GM19397 (cell line): Measurements from ENCODE around the gene NCOA6.
"Not testable (repeated sequence)": the region's sequence is repeated elsewhere in the genome, so short reads cannot be mapped to it uniquely, and the experiment has no call there.

Experiments used
- ATAC-seq: cut with Tn5 transposase; IDR thresholded peaks from one replicate; pipeline ENCODE4 v1.9.1; 2021; ENCODE audit warnings: mild to moderate bottlenecking, moderate library complexity; ENCODE audit not compliant: unreplicated experiment

NCOA6 gene

GRCh38 chr20:34780291-34780690 lies 45.2 kb downstream of the NCOA6 start:
- ATAC-seq: not testable (repeated sequence)

- ATAC-seq: no peak
Observed at GRCh38 chr20:34776177-34776576, 49.3 kb downstream of the NCOA6 start.

- ATAC-seq: no peak
Observed at GRCh38 chr20:34774886-34775285, 50.6 kb downstream of the NCOA6 start.

DNA sequence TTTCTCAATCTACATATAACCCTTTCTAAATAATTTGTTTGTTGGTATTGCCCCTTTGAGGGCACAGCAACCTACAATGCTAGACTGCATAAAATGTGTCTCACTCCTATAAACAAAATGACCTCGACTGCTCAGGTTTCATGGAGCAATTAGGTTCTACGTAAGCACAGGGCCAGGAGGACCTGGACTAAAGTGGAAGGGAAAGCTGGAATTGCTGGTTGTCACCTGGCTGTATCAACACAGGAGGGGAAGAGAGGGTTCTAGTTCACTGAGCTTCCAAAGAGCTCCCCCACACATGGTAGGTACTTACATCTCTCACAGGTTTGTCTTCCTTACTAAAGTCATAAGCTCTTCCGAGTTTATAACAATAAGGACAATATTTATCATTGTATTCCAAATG lies 51.0 kb downstream of the NCOA6 start:
- no peak for ATAC-seq

- no peak for ATAC-seq
Observed at GRCh38 chr20:34773726-34774125, 51.7 kb downstream of the NCOA6 start.

GRCh38 chr20:34772437-34772836 lies 53.0 kb downstream of the NCOA6 start:
- ATAC-seq: no peak

- ATAC-seq: no peak
Observed at GRCh38 chr20:34771680-34772081, 53.8 kb downstream of the NCOA6 start.

DNA sequence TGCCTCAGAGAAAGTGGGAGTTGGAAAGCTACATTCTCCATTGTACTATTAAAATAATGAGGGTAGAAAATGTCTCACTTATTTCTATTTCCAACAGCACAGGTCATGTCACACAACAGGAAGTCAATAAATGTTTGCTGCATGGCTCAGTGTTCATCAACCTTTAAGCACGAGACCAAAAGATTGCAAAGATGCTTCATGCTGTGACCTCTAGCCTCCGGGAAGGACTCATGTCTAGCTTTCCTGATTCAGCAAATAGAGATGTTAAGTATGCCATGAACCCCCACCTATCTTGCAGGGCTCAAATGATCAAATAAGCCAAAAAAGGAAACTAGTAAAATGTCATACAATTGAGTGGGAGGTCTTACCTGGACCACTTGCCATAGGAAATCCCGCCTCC lies 57.4 kb downstream of the NCOA6 start:
- no peak for ATAC-seq

DNA sequence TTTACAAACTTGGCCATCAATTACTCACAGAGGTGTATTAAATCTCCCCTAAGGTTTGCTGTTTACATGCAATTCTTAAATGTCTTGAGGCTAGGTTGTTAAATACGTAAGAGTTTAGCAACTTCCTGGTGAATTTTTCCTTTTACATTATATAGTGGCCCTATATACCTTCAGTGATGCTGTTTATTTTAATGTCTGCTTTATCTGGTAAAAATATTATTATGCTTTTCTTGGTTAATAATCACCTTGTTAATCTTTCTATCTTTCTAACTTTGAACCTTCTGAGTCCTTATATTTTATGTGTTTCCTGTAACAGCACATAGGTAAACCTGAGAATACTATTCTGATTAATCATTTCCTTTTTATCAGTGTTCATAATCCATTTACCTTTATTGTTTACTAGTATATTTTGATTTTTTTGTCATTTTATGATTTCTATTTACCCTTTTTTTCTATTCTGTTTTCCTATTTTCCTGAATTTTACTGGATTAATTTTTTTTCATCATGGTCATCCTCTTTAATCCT lies 63.4 kb downstream of the NCOA6 start:
- no peak for ATAC-seq

- no peak for ATAC-seq
Observed at GRCh38 chr20:34755367-34755766, 70.1 kb downstream of the NCOA6 start.

DNA sequence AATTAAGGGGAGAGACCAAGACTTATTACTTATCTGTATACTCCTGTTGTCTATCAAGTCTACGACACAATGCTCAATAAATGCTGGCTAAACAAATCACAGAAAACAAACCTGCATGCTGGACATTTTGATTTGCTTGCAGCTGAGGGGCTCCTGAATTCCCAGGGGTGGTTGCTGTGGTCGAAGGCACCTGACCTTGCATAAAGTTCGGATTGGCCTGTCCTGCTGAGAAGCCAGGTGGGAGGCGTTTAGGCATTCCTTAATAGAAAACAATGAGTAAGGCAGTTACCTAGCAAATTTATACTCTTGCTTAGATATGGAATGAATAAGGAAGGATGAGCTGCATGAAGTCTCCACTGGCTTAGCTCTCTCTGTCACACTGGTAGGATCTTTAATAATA lies 70.8 kb downstream of the NCOA6 start:
- no peak for ATAC-seq

- no peak for ATAC-seq
Observed at GRCh38 chr20:34753706-34754461, 71.6 kb downstream of the NCOA6 start.

GRCh38 chr20:34751453-34751852 lies 74.0 kb downstream of the NCOA6 start:
- ATAC-seq: no peak

GRCh38 chr20:34750484-34750883 lies 75.0 kb downstream of the NCOA6 start:
- no peak for ATAC-seq

- ATAC-seq: no peak
Observed at GRCh38 chr20:34748709-34749108, 76.7 kb downstream of the NCOA6 start.

DNA sequence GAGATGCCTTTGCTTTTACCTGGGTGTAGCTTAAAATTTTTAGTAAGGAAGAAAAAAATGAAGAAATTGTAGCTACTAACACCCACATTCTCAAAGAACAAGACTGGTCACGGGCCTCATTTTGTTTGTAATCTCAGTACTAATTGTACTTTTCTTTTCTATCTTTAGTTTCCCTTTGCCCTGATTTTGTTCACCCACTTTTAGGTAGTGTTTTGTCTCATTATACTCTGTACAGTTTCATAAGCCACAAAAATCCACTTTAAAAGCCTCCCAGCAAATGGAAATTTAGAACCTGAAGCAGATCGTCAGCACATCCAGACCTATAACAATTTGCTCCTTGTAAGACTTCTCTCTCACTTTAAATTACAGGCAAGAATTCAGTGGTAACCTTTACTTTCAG lies 78.0 kb downstream of the NCOA6 start:
- ATAC-seq: no peak

DNA sequence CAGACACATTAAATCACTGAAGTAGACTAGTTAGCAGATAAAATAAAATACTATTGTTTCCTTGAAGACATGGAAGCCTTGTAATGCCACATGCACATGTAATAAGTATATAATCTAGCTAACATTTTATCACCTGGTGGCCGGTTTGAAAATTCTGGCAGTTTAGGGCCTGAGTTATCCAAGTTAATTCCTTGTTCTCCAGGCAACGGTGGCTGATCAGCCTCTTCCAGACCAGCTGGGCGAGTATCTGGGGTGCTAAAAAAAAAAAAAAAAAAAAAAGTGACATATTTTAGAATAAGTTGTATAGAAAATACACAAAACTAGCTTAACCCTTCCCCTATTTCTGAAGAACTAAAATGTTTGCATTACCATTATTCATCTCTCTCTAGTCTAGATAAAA lies 78.8 kb downstream of the NCOA6 start:
- no peak for ATAC-seq

DNA sequence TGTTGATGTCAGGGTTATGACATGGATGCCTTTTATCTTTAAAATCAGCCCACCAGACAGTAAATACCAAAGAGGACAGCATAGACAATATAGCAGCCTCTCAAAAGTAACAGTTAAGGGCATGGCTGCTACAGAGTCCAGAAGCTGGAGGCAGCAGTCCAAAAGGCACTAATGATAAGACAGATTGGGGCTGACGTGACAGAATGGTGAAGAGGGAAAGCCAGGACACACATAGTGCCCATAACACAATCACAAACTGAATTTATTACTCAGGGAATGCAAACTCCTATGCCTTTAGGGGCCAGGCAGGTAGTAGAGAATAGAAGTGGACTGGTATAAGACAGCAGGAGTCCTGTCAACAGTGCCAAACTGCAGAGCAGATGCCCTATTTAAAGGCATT lies 80.6 kb downstream of the NCOA6 start:
- no peak for ATAC-seq

DNA sequence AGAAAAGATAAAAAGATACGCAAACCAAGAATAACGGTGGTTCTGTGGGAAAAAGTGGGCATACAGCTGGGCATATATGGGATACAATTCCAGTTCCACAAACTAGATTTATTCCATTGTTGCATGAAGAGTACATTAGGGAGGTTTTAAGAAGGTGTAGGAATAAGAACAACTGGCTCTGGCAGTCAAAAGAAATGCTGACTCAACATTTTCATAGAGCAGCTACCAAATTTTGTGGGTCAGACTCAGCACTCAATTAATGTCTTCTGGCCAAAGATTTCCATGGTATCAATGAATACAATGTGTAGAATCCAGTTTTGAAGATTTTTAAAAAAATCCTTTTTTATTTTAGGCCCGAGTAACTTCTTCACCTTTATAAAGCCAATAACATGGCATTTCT lies 81.1 kb downstream of the NCOA6 start:
- no peak for ATAC-seq

- no peak for ATAC-seq
Observed at GRCh38 chr20:34743039-34743438, 82.4 kb downstream of the NCOA6 start.

GRCh38 chr20:34736106-34736735 lies 89.2 kb downstream of the NCOA6 start:
- no peak for ATAC-seq

GRCh38 chr20:34732523-34732922 lies 92.9 kb downstream of the NCOA6 start:
- ATAC-seq: no peak
